ENCODE data around the gene AGPAT2.

AGPAT2 gene

GRCh38 chr9:136685790-136686533, 1.3 kb downstream of the AGPAT2 start:
- no peaks in the 10 kb centered on the region for H3K9me3 ChIP-seq (ENCODE audit: control insufficient read depth, insufficient read depth, low read depth, low read length)
- peaks cover 5% of the 10 kb centered on the region for H3K4me1 ChIP-seq (ENCODE audit: control insufficient read depth, insufficient read depth, low read length)
- peak; percentile 17 for TF ChIP-seq PATZ1 (tag by site-specific recombination; IDR thresholded peaks at IDR 0.05)
- TF ChIP-seq ZXDB (tag by site-specific recombination; IDR thresholded peaks at IDR 0.05), result no peak
- TF ChIP-seq ZNF416 (tag by site-specific recombination; IDR thresholded peaks at IDR 0.05), result no peak
- no peak for TF ChIP-seq BCL6B (tag by site-specific recombination; IDR thresholded peaks at IDR 0.05)
- TF ChIP-seq PBX3 (CRISPR knock-in tag; IDR thresholded peaks at IDR 0.05), result 0 out of 2 replicates have a peak, but pooled peaks have one; percentile 11
- no peak for TF ChIP-seq ZNF157 (tag by site-specific recombination; IDR thresholded peaks at IDR 0.05)
- peak; percentile 55 for TF ChIP-seq ZNF341 (tag by site-specific recombination; IDR thresholded peaks at IDR 0.05; ENCODE audit: low read depth)
- TF ChIP-seq ZIC2 (tag by site-specific recombination; IDR thresholded peaks at IDR 0.05), result no peak
- CTCF ChIA-PET, result interaction anchor here (0.5 to 3.2 kb wide), 7 partner anchors 9 to 261 kb away, joined by 3 to 20 read pairs (median 5); partner anchors contain the start of gene LCN8
- POLR2A ChIA-PET, result interaction anchor here (1.1 to 3.6 kb wide), 7 partner anchors 9 to 202 kb away, joined by 3 to 22 read pairs (median 5); partner anchors contain the start of gene SEC16A
- peak overlapping the region; percentile 71 for H3K4me3 ChIP-seq (ENCODE audit: low read depth, low read length)
- H3K36me3 ChIP-seq (ENCODE audit: control insufficient read depth in 2 of 2, insufficient read depth in 1 of 2, low read length in 2 of 2), result peaks cover 0 to 7% of the 10 kb centered on the region in 2 experiments; a peak in 1 of 3 replicates
- H3K27ac ChIP-seq (ENCODE audit: extremely low read depth, low read depth, low read length), result peak overlapping the region; percentile 74; the same call in 1 of the 2 replicates

- CTCF ChIA-PET, result interaction anchor here (0.5 to 3.2 kb wide), 3 partner anchors 9 to 179 kb away, joined by 3 to 20 read pairs (median 10); no protein-coding TSS in a partner anchor
- Histone ChIP-seq H3K36me3 (ENCODE audit: control insufficient read depth in 2 of 2, insufficient read depth in 1 of 2, low read length in 2 of 2) (peaks cover 0 to 7% of the 10 kb centered on the region in 2 experiments; a peak in 1 of 3 replicates), H3K27ac (ENCODE audit: extremely low read depth, low read depth, low read length) (no peak overlapping the region), H3K4me3 (ENCODE audit: low read depth, low read length) (no peak overlapping the region), H3K9me3 (ENCODE audit: control insufficient read depth, insufficient read depth, low read depth, low read length) (no peaks in the 10 kb centered on the region), H3K4me1 (ENCODE audit: control insufficient read depth, insufficient read depth, low read length) (peaks cover 5% of the 10 kb centered on the region)
- TF ChIP-seq ZNF140 (tag by site-specific recombination; IDR thresholded peaks at IDR 0.05) (no peak), HOXA7 (CRISPR knock-in tag; IDR thresholded peaks at IDR 0.05; ENCODE audit: borderline replicate concordance) (no peak), ZNF624 (tag by site-specific recombination; IDR thresholded peaks at IDR 0.05) (no peak)
- POLR2A ChIA-PET, result interaction anchor here (3.6 kb wide), 1 partner anchor 43 kb away, joined by 22 read pairs; no protein-coding TSS in a partner anchor
Measured at GRCh38 chr9:136685216-136685615, 2.0 kb downstream of the AGPAT2 start.

GRCh38 chr9:136684799-136685198, 2.5 kb downstream of the AGPAT2 start:
- Histone ChIP-seq H3K9me3 (ENCODE audit: control insufficient read depth, insufficient read depth, low read depth, low read length) (no peaks in the 10 kb centered on the region), H3K4me3 (ENCODE audit: low read depth, low read length) (no peak overlapping the region), H3K36me3 (ENCODE audit: control insufficient read depth in 2 of 2, insufficient read depth in 1 of 2, low read length in 2 of 2) (peaks cover 0 to 7% of the 10 kb centered on the region in 2 experiments; a peak in 1 of 3 replicates), H3K4me1 (ENCODE audit: control insufficient read depth, insufficient read depth, low read length) (peaks cover 5% of the 10 kb centered on the region), H3K27ac (ENCODE audit: extremely low read depth, low read depth, low read length) (no peak overlapping the region)
- TF ChIP-seq ZSCAN23 (tag by site-specific recombination; IDR thresholded peaks at IDR 0.05), result no peak
- TF ChIP-seq SETDB1 (IDR thresholded peaks at IDR 0.05; ENCODE audit: insufficient read length, low read length), result no peak
- no peak for TF ChIP-seq INSM2 (tag by site-specific recombination; IDR thresholded peaks at IDR 0.05)
- no peak for TF ChIP-seq ATF2 (tag by site-specific recombination; IDR thresholded peaks at IDR 0.05; ENCODE audit: low read depth)
- no peak for TF ChIP-seq ZNF174 (tag by site-specific recombination; IDR thresholded peaks at IDR 0.05)
- TF ChIP-seq ZNF629 (tag by site-specific recombination; IDR thresholded peaks at IDR 0.05), result no peak
- no peak for TF ChIP-seq ZSCAN18 (tag by site-specific recombination; IDR thresholded peaks at IDR 0.05)
- TF ChIP-seq HOXD13 (CRISPR knock-in tag; IDR thresholded peaks at IDR 0.05; ENCODE audit: borderline replicate concordance), result no peak
- ChIA-PET CTCF (interaction anchor here (0.9 to 5.5 kb wide), 3 partner anchors 9 to 44 kb away, joined by 3 to 60 read pairs (median 10); no protein-coding TSS in a partner anchor), POLR2A (no interaction called here)
